IMR-90 (cell line): ENCODE measurements around the gene NLRP1.

Source experiments
- BHLHE40 ChIP-seq: fragments of 150-350 bp; IDR thresholded peaks from 2 replicates; pipeline ENCODE4 v1.6.1; 2016; ENCODE audit warnings: mild to moderate bottlenecking, low read depth, low read length
- CEBPB ChIP-seq: IDR thresholded peaks from 2 replicates; pipeline ENCODE4 v1.6.1; 2012; ENCODE audit warnings: low read depth, low read length, improper control_type of control experiment
- CHD1 ChIP-seq: IDR thresholded peaks from 2 replicates; pipeline ENCODE4 v1.6.1; 2012; ENCODE audit warnings: low read depth, low read length, improper control_type of control experiment
- CTCF ChIP-seq: conservative IDR thresholded peaks from 2 replicates; pipeline ENCODE4 v1.5.1; 2012; ENCODE audit warnings: mild to moderate bottlenecking, low read depth, low read length, improper control_type of control experiment
- ELK1 ChIP-seq: fragments of 150-350 bp; IDR thresholded peaks from 2 replicates; pipeline ENCODE4 v1.6.1; 2016; ENCODE audit warnings: low read depth, mild to moderate bottlenecking, low read length, moderate library complexity, borderline replicate concordance
- FOS ChIP-seq: fragments of 150-350 bp; IDR thresholded peaks from 2 replicates; pipeline ENCODE4 v1.6.1; 2016; ENCODE audit warnings: low read depth, low read length
- MAFK ChIP-seq: IDR thresholded peaks from 2 replicates; pipeline ENCODE4 v1.6.1; 2012; ENCODE audit warnings: low read depth, low read length, improper control_type of control experiment
- MXI1 ChIP-seq: IDR thresholded peaks from 2 replicates; pipeline ENCODE4 v1.6.1; 2012; ENCODE audit warnings: low read depth, mild to moderate bottlenecking, low read length, moderate library complexity, borderline replicate concordance
- POLR2A ChIP-seq: IDR thresholded peaks from 2 replicates; pipeline ENCODE4 v1.6.1; 2012; ENCODE audit warnings: mild to moderate bottlenecking, low read depth, low read length
- RAD21 ChIP-seq: IDR thresholded peaks from 2 replicates; pipeline ENCODE4 v1.6.1; 2012; ENCODE audit warnings: low read length, improper control_type of control experiment
- RCOR1 ChIP-seq: IDR thresholded peaks from 2 replicates; pipeline ENCODE4 v1.6.1; 2012; ENCODE audit warnings: mild to moderate bottlenecking, low read length, improper control_type of control experiment; ENCODE audit not compliant: insufficient replicate concordance
- USF2 ChIP-seq: fragments of 150-350 bp; IDR thresholded peaks from 2 replicates; pipeline ENCODE4 v1.6.1; 2017; ENCODE audit warnings: mild to moderate bottlenecking, antibody characterized with exemption, low read length, low read depth

- TF ChIP-seq POLR2A (no peak), MAFK (no peak), CTCF (no peak), CEBPB (no peak), ELK1 (no peak), RCOR1 (no peak), MXI1 (no peak), RAD21 (no peak), CHD1 (no peak), USF2 (no peak), BHLHE40 (no peak), FOS (no peak)
These were observed 39.0 kb downstream of the NLRP1 start for GRCh38 chr17:5545051-5545987.
